ENCODE measurements around the gene ADCY10.
A peak's percentile ranks its signal among the peaks of the same experiment; 100 is the strongest.

- TF ChIP-seq POLR2AphosphoS5 (IDR thresholded peaks at IDR 0.05; ENCODE audit: low read depth) (peak; percentile 54), EZH2 (IDR thresholded peaks at IDR 0.05; ENCODE audit: low read depth, unreplicated experiment) (no peak), CTCF (conservative IDR thresholded peaks at IDR 0.05; ENCODE audit: low read depth in 2 of 2) (no peak), EZH2phosphoT487 (IDR thresholded peaks at IDR 0.05; ENCODE audit: unreplicated experiment) (no peak), NANOG (IDR thresholded peaks at IDR 0.05; ENCODE audit: borderline replicate concordance) (no peak)
Measured at GRCh38 chr1:167936930-167937708, 23.2 kb upstream of the ADCY10 start, which contains the start of gene MPC2.

Data from GM23338 (cell line).